GM12892 (cell line): ENCODE data around the gene NCOA1.

Experiments used
- DNase-seq: peaks from one replicate; pipeline ENCODE4 v3.0.0; 2011; ENCODE audit not compliant: insufficient read length
- FAIRE-seq: peaks from 2 replicates; lab custom pipeline; 2011; peaks lifted over from hg19 to GRCh38; lab: Jason Lieb, UNC
- POLR2A ChIP-seq: IDR thresholded peaks from 2 replicates; pipeline ENCODE4 v1.6.1; 2011; ENCODE audit warnings: low read depth, low read length, control low read depth
- POLR2AphosphoS5 ChIP-seq: IDR thresholded peaks from 2 replicates; pipeline ENCODE4 v1.6.1; 2011; ENCODE audit warnings: low read depth, low read length, control low read depth
- TAF1 ChIP-seq: IDR thresholded peaks from 2 replicates; pipeline ENCODE4 v1.6.1; 2011; ENCODE audit warnings: low read depth, mild to moderate bottlenecking, control low read depth, low read length, borderline replicate concordance

Gene NCOA1

DNA sequence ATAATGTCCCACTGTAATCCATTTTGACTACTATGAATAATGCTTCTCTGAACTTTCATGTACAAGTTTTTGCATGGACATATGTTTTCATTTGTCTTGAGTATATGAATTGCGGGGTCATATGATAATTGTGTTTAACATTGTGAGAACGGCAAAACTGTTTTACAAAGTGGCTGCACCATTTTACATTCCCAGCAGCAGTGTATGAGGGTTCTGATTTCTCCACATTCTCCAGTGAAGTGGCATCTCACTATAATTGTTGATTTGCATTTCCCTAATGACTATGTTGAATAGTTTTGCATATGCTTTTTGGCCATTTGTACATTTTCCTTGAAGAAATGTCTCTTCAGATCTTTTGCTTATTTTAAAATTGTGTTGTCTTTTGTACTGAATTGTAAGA, 20.1 kb downstream of the NCOA1 start:
- DNase-seq = no peak
- no peak for TF ChIP-seq POLR2A
- no peak for TF ChIP-seq POLR2AphosphoS5
- TF ChIP-seq TAF1 = no peak
- peak; percentile 66 for FAIRE-seq

DNA sequence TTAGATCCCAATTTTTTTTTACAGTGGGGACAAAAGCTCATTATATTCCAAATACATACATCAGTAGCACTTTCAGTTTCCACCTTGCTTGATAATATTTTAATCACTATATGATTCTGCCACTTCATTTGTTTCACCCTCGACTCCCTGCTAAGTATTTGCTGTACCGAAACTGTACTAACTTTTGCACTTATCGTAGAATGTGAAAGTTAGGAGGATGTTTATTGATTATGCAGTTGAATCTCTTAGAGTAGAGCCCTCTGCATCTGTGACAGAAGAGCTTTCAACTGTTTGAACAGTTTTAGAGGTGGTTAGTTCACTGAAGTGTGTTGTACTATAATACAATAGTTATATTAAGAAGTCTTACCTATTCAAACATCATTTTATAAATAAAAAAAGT, 20.8 kb downstream of the NCOA1 start:
- TF ChIP-seq TAF1 (no peak), POLR2AphosphoS5 (no peak)
- no peak for DNase-seq

DNA sequence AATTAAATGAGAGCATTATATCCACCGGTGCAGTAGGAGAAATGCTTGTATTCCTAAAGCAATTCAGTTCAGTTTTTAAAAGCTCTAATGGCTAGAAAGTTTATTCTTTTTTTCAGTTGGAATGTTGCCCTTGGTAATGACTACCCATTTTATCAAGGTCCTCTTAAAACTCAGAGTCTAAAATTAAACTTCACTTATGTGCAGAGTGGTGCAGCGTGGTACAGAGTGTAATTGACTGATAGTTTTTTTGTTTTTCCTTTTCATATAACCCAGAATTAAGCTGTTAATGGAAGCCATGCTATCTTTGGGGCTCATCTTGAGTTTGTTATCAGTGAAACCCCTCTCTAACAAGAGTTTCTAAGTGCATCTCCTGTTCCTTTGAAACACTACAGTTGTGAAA, 21.4 kb downstream of the NCOA1 start:
- TF ChIP-seq TAF1 = no peak
- no peak for TF ChIP-seq POLR2A
- no peak for TF ChIP-seq POLR2AphosphoS5
- DNase-seq = no peak
- FAIRE-seq = no peak

More for the DNA sequence above, 20.8 kb downstream of the NCOA1 start:
- FAIRE-seq = no peak

DNA sequence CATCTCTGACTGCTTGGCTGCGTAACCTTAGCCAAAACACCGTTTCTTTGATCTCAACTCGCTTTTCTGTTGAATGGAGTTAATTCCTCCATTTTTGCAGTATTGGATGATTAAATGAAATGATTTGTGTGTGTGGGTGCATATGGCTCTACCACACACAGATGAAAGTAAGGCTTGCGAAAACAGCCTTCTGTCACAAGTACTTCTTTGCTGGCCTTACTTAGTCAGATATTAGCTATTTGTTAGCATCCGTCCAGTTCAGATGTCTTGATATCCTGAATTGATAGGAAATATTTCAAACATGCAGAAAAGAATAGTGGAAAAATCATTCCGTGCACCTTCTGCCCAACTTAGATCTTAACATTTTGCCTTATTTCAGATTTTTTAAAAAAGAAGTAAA, 21.8 kb downstream of the NCOA1 start:
- DNase-seq (no peak), FAIRE-seq (peak; percentile 36)
- TF ChIP-seq POLR2A = no peak
- TF ChIP-seq POLR2AphosphoS5 = no peak
- no peak for TF ChIP-seq TAF1

DNA sequence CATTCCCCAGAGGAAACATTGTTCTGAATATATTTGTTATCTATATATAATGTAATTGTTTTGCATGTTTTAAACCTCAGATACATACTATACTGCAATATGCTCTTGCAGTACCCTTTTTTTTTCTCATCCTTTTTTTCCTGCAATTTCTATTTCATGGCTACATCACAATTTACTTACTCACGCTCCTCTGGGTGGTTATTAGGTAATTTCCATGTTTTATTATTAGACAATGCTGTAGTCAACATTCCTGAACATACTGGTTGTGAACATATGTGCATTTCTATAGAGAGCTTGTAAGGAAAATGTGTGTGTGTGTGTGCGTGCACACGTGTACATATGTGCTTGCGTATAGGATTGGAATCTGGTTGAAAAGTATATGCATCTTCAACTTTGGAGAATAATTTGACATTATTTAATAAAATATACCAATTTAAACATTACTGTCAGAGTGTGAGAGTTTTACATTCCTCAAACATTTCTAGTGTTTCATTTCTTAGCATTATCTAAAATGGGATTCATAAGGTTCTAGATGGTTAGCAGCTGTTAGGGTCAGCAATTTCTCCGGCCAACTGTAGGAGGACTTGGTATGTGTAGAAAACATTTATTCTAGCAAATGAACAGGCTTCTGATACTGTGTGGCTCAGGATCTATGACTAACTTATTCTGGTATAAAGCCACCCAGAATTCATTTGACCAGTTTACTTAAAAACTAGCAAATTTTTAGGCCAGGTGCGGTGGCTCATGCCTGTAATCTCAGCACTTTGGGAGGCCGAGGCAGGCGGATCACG, 22.4 kb downstream of the NCOA1 start:
- DNase-seq (no peak), FAIRE-seq (no peak)
- TF ChIP-seq POLR2A (no peak), TAF1 (no peak), POLR2AphosphoS5 (no peak)

DNA sequence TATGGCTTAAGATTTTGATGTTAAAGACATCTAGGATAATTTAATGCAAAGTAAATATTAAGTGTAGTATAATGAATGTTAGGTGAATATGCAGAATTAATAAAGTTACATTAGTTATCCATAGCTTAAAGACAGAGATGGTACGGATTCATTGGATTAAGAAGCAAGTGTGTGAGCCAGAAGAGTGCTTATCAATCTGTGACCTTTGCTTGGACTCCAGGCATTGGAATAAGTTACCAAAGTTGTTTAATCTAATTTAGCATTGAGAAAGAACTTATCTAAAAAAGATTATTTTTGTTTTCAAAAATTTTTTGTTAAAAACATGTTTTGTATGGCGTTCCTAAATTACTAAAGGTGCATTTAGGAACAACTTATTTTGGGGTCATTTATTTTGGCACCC, 23.8 kb downstream of the NCOA1 start:
- no peak for DNase-seq
- TF ChIP-seq TAF1 = no peak
- TF ChIP-seq POLR2A = no peak
- TF ChIP-seq POLR2AphosphoS5 = no peak
- no peak for FAIRE-seq

DNA sequence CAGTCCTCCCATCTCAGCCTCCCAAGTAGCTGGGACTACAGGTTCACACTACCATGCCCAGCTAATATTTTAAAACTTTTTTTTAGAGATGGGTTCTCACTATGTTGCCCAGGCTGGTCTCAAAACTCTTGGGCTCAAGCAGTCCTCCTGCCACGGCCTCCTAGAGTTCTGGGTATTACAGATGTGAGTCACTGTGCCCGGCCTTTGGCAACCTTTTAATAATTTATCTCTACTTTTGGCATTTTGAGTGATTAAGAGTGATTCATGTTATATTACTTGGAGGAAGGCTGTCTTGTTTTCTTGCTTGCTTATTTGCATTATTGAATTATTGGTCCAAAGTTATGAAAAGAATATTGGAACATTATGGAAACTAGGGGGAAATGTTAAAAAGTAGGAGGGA, 24.3 kb downstream of the NCOA1 start:
- no peak for DNase-seq
- FAIRE-seq = no peak

DNA sequence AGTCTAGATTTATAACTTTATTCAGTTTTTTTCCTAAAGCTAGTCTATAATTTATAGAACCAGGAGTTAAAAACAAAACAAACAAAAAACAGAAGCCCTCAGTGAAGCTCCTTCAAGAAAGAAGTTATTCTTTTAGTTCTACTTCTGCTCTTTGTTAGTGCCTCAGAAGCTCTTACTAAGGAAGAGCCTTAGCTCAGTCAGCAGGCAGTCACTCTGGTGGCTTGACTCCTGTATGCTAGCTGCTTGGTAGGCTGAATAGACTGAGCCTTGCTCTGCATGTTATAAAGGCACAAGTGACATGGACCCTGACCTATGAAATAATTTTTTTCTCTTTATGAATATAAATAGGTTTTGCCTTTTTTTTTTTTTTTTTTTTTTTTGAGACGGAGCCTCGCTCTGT, 24.8 kb downstream of the NCOA1 start:
- DNase-seq (no peak), FAIRE-seq (no peak)
- TF ChIP-seq TAF1 = no peak
- no peak for TF ChIP-seq POLR2AphosphoS5
- no peak for TF ChIP-seq POLR2A

More for the DNA sequence above, 24.3 kb downstream of the NCOA1 start:
- TF ChIP-seq POLR2A = no peak

DNA sequence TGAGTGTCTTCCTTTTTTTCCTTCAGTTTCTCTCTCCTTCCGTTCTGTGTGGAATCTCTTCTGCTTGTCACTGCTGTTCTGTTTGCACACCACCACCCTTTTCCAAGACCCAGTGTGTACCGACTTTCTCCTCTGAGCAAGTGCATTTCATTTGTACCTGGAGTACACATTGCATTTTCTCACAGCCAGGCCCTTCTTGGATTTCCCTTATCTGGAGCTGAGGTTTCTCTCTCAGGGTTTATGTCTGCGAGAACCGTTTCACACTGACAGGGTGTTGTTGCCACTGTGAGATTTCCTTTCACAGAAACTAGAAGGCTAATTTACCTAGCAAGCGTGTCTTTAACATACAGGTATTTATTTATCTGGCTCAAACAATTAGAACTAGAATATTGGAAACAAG, 26.2 kb downstream of the NCOA1 start:
- TF ChIP-seq POLR2AphosphoS5 (no peak), POLR2A (no peak), TAF1 (no peak)
- FAIRE-seq (no peak), DNase-seq (no peak)

DNA sequence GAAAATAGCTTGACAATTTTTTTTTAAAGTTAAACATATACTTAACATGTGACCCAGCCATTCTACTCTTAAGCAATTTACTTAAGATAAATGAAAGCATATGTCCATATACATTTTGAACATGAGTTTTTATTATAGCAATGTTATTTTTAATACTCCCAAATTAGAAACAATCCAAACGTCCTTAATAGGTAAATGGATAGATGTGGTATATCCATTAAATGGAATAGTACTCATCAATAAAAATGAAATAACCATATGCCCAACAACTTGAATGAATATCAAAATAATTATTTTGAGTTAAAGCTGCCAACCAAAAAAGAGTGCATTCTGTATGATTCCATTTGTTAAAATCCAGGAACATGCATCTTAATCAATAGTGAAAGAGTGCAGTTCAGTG, 29.1 kb downstream of the NCOA1 start:
- FAIRE-seq (no peak), DNase-seq (no peak)
- TF ChIP-seq POLR2AphosphoS5 (no peak), TAF1 (no peak), POLR2A (no peak)

DNA sequence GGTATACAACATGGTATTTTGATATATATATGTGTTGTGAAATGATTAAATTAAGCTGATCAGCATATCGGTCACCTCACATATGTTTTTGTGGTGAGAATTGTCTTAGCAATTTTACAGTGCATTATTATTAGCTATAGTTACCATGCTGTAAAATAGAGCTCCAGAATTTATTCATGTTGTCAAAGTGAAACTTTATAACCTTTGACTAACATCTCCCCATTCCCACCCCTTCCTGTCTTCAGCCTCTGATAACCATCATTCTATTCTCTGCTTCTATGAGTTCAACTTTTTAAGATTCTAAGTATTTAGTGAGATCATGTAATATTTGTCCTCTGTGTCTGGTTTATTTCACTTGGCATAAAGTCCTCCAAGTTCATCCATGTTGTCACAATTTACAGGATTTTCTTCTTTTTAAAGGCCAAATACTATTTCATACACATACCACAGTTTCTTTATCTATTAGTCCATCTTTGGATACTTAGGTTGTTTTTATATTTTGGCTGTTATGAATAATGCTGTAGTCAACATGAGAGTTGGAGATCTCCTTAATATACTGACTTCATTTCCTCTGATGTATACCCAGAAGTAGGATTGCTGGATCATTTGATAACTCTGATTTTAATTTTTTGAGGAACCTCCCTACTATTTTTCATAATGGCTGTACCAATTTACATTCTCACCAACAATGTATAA, 30.3 kb downstream of the NCOA1 start:
- DNase-seq = no peak
- peak; percentile 36 for FAIRE-seq
- no peak for TF ChIP-seq POLR2AphosphoS5
- no peak for TF ChIP-seq POLR2A
- no peak for TF ChIP-seq TAF1
